UCSD-AML1 (cell line): ENCODE results near the gene ZBTB44.
"Not testable (repeated sequence)": the region's sequence is repeated elsewhere in the genome, so short reads cannot be mapped to it uniquely, and the experiment has no call there.

Experiments
- DNase-seq: peaks from one replicate; lab custom pipeline; 2025; ENCODE audit not compliant: unreplicated experiment; lab: John Stamatoyannopoulos, UW

ZBTB44 gene

DNA sequence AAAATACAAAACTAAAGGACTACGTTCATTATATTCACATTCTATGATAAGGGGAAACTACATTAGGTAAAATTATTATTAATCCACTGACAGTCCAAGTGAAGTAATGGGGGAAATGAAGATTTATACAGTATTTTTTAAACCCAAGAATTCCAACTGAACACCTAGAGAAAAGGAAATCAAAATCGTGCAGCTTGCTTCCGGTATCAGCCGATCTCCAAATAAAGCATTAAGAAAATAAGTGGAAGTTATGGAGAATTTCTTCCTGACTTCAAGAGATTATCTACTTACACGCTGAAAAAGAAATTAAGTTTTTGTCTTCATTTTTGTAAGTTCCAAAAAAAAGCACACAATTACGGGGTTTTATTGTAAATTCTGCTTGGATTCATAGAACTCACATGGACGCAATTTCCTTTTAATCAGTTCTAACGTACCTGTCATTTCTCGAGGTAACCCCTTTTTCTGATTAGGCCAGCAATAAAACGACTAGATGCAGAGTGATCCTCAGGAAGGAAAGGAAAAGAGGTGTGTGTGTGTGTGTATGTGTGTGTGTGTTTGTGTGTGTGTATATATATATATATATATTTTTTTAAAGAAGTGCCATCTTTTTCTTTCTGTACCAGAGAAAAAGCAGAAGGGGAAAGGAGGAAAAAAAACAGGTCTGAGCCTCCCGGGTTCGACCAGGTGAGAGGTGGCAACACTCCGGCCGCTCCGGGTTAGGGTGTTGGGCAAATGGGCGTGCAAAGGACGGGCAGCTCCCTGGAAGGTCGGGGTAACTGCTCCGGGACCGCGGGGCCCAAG is 1.1 kb downstream of the ZBTB44 start:
- DNase-seq, result no peak

DNA sequence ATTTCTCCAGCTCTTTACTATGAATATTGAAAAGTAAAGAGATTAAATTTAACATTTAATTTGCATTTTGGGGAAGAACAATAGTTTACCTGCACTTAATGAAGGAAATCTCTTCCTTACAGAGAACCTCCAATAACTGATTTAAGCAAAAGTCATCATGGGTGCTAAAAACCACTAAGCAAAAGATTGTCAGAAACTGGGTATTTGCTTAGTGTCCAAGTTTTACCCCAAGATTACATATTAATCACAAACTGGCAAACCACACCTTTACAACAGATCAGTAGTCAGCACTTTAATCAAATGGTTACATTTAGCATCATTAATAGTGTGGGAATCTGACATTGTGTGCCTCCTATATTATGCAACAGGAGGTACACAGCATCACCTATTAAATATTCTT is 2.7 kb downstream of the ZBTB44 start:
- DNase-seq, result no peak

DNA sequence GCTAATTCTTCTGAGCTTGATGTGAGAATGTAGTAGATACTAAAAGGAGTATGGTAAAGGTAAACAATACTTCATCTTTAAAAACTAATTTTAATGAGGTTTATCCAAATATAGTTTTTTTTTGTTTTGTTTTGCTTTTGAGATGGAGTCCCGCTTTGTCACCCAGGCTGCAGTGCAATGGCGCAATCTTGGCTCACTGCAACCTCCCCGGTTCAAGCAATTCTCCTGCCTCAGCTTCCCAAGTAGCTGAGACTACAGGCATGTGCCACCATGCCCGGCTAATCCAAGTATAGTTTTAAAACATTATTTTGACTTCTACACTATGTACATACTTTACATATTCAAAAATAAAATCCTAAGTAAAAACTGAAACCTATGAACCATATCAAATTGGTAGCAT is 4.1 kb downstream of the ZBTB44 start:
- DNase-seq, result no peak

DNA sequence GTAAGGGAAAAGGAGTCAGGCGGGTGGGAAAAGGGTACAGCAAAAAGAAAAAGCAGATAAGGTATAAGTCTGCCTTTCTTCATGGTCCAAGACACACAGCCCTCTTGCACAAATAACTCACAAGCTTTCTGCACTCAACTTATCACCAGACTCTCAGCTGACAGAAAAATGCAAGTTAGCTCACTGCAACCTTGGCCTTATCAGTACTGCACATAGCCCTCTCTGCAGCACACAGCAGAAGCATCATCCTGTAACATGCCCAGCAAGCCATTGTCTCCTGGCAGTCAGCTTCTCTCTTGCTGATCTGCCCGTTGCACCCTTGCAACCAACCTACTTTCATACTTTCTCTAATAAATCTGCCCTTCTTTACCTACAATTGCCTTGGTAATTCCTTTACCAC is 5.8 kb downstream of the ZBTB44 start:
- DNase-seq, result no peak

DNA sequence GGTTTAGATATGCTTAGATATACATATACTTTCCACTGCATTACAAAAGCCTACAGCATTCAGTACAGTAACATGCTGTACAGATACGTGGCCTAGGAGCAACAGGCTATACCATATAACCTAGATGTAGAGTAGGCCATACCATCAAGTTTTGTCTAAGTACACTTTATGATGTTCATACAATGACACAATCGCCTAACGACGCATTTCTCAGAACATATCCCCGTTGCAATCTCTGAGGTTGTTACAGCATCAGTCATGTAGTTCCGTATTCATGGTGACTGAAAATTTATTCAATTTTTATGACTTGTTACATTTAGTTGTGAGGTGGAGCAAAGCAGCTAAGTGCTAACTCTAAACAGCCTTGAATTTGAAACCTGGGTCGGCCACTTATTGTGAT is 6.7 kb downstream of the ZBTB44 start:
- no peak for DNase-seq

DNA sequence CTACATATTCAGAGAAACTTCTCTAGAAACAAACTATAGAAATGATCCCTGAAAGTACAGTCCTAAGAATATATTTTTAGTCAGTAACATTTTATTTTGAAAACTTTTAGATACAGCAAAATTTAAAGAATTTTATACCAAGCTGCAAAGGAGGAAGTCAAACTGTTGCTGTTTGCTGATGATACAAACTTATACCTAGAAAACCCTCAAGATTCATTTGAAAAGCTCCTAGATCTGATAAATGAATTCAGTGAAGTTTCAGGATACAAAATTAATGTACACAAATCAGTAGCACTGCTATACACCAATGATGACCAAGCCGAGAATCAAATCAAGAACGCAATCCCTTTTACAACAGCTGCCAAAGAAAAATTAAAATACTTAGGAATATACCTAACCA is 10.1 kb downstream of the ZBTB44 start:
- no peak for DNase-seq

DNA sequence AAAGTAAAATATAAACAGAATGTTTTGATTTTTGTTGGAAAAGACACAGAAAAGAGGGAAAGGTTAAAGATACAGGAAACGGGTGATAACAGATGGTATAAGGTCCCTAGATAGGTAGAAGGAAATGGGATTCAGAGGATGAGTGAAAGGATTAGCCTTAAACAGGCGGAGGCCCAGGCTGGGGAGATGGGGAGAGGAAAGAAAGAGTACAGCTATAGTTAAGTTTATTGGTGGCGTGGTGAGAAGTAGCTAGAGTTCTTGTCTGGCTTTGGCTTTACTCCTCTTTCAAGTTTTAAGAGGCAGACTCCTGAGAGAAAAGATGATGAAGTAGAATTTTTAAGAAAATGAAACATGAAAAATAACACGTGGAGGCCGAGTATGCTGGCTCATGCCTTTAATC is 13.7 kb downstream of the ZBTB44 start:
- no peak for DNase-seq

DNA sequence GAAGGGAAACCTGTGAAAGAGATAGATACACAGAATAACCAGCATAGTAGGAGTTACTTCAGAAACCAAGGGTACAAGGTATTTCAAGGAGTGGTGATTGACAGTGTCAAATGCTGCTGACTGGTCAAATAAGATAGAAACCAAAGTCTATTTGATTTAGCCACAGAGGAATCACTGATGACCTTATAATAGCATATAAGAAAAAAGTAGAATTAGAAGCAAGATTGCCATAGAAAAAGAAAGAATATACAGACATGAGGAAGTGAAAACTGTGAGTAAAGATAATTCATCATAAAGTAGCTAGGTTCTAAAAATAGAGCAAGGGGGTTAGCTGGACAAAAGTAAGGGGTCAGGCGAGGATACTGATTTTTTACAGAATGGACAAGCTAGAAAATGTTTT is 14.2 kb downstream of the ZBTB44 start:
- no peak for DNase-seq

DNA sequence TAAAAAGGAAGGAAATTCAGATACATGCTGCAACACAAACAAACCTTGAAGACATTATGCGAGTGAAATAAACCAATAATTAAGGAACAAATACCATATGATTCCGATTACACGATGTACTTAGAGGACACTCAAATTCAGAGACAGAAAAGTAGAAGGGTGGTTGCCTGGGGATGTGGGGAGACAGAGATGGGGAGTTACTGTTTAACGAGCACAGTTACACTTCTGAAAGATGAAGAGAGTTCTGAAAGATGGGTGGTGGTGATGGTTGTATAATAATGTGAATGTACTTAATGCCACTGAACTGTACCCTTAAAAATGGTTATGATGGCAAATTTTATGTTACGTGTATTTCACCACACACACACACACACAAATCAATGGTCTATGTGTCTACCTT is 14.7 kb downstream of the ZBTB44 start:
- no peak for DNase-seq

DNA sequence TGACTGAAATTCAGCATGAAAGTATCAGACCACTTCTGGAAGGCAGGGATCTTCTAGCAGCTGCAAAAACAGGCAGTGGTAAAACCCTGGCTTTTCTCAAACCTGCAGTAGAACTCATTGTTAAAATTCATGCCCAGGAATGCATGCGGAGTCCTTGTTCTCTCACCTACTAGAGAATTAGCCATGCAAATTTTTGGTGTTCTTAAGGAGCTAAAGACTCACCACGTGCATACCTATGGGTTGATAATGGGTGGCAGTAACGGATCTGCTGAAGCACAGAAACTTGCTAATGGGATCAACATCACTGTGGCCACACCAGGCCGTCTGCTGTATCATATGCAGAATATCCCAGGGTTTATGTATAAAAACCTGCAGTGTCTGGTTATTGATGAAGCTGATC is 19.1 kb downstream of the ZBTB44 start:
- no peak for DNase-seq

DNA sequence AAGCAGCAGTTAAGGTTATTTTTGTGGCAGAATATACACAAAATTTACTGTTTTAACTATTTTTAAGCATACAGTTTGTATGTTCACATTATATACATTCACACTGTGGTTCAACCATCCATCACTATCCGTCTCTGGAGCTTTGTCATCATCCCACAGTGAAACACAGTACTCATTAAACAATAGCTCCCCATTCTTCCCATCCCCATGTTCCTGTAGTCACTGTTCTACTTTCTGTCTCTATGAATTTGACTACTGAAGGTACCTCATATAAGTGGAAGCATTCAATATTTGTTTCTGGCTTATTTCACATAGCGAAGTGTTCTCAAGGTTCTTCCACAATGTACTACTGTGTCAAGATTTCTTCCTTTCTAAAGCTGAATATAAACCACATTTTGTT is 32.6 kb downstream of the ZBTB44 start:
- no peak for DNase-seq

DNA sequence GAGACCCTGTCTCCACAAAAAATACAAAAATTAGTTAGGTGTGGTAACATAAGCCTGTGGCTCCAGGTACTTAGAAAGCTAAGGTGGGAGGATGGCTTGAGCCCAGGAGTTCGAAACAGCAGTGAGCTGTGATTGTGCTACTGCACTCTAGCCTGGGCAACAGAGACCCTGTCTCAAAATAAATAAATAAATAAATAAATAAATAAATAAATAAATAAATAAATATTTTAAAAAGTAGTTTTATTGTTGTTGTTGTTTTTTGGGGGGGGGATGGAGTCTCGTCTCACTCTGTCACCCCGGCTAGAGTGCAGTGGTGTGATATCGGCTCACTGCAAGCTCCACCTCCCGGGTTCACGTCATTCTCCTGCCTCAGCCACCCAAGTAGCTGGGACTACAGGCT is 33.4 kb downstream of the ZBTB44 start:
- DNase-seq, result not testable (repeated sequence)

DNA sequence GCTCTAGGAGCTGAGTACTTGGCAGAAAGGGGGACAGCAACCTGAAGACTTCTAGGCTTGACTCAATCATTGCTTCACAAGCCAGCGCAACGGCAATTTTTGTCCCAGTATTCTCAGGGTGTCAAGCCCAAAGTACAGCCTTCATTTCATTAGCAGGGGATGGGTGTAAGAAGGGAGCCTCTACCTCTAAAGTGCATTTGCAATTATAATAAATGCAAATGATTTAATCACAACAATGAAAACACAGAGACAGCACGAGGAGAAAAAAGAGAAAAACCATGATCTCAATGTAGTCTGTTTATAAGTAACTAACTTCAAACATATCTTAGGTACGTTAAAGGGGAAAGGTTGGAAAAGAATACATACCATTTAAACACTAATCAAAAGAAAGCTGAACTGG is 34.7 kb downstream of the ZBTB44 start:
- DNase-seq, result no peak

DNA sequence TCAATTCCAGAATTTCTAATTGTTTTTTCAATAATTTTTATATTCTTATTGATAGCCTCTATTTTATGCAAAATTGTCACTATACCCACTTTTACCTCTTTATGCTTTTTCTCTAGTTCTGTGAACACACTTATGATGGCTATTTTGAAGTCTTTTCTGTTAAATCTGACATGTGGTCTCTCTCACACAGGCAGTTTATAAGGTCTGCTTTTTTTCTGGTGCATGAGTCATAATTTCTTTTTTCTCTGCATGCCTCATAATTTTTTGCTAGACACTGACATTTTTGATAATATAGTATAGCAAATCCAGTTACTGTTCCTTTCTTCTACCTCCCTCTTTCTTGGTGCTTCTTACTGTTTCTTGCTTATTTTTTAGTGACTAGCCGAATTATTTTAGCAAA is 36.0 kb downstream of the ZBTB44 start:
- DNase-seq, result no peak

DNA sequence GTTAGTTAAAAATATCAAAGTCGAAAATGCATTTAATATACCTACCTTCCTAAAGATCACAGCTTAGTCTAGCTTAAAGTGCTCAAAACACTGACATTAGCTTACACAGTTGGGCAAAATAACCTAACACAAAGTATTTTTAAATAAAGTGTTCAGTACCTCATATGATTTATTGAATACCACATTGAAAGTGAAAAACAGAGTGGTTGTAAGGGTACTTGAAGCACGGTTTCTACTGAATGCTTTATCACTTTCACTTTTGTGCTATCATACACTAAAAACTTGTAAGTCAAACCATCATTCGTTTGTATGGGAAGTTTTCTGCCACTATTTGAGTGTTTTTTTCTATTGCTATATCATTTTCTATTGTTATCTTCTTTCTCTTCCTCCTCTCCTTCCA is 36.6 kb downstream of the ZBTB44 start:
- DNase-seq, result no peak

DNA sequence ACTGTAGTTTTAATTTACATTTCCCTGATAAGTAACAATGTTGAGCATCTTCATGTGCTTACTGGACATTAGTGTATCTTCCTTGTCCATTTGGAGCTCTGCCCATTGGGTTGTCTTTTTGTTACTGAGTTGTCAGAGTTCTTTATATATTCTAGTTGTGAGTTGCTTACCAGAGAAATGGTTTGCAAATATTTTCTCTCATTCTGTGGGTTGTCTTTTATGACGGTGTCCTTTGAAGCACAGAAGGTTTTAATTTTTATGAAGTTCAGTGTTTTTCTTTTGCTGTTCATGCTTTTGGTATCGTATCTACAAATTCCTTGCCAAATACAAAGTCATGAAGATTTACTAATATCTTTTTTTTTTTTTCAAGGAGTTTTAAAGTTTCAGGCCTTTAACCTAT is 42.4 kb downstream of the ZBTB44 start:
- DNase-seq, result no peak

DNA sequence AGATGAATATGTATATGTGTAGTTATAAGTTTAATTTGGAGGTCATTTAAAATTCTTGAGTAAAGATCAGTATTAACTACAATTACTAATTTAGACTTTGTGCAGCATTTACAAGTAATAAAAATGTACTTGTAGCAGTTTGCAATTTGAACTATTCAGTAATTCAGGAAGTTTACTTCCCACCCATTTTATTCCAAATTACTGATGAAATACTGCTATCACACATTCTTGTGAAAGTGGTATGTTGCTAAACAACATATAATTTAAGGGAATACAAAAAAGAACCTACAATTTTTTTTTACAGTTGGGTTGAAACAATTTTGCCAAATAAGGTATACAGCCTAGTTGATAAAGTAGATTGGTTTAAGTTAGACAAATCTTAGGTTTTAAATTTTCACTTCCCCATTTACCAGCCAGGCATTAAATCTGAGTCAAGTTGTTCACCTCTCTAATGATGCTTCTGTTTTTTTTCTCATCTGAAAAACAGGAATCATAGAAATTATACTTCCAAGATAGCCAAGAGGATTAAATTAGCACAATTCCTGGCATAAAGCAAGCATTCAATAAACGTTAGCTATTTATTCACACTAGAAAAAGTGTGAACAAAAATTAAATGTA is 45.3 kb downstream of the ZBTB44 start:
- DNase-seq, result no peak

DNA sequence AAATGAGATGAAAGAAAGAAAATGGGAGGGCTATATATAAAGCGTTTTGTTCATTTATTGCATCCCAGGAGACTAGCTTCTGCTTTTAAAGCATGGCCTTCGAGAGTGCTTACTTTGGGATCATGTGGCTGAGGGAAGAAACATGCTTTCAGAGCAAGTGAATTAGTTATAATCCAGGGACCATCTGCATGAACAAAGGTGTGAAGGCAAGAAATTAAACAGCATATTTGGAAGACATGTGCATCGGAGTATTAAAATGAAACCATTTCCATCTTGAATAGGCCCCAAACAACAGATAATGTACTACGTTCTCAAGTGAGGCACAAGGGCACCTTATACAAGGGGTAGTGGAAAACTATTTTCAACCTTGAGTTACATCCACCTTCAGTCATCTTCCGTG is 51.4 kb downstream of the ZBTB44 start:
- DNase-seq, result no peak

DNA sequence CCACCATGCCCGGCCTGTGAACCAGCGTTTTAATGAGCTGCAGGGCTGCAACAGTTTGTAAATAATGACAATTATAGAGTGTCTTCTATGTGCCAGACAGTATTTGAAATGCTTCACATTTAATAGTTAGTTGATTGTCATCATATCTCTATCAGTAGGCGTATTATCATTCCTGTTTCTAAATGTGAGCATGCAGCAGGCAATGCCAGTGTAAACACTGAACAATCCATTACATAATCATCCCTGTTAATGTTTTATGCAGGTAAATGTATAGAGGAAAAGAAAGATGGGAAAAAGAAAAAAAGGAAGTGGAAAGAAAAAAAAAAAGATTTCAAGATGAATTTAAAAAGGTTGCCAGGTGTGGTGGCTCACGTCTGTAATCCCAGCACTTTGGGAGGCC is 52.3 kb downstream of the ZBTB44 start:
- DNase-seq, result no peak

DNA sequence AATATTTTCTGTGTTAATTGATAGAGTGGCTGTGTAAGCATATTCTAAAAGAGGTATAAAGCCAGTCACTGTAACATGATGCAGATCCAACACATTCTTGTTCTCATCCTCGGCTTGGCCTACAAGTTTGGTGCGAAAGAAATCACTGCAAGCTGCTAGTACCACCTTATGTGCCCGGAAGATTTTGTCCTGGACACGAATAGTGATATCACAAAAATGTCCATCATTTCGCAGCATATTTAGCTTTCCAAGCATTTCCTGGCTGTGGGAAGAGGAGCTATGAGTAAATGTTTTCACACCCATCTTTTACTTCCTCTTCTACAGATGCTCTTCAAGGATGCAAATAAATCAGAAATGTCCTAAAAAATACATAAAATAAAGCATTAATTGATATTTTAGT is 53.1 kb downstream of the ZBTB44 start:
- DNase-seq, result no peak

DNA sequence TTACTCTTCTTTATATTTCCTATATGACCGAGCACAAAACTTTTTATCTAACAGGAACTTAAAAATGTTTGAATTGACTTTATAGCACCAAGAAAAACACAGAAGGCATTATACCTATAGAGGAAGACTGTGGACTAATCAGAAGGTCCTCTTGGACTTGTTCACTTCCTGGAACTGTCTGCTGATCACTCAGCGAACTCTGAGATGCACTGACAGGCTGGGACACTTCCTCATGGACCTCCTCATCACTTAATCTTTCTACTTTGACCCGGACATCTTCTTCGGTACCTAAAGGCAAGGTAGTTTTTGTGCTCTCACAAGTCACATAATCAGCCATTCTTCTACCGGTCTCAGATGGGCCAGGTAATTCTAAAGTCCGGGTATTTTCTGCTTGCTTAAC is 54.0 kb downstream of the ZBTB44 start:
- DNase-seq, result no peak

DNA sequence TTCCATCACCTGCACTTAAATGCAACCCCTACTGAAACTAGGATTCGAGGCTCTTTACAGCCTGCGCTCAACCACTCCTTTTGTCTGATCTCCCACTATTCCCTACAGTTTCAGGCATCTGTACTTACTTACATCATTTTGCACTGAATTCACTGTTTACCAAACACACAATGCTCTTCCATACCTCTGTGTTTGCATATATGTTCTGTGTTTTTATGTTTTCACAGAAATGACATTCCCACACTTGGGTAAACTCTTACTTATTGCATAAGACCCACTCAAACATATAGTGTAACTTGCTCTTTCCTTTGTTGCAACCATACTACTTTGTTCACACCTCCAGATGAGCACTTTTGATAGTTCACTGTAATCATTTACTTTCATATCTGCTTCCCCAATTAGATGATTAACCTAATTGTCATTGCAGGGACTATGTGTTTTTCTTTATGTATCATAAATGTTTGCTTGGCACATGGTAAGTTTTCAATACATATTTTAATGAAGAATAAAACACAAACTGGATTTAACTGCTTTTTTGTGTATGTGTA is 54.6 kb downstream of the ZBTB44 start:
- no peak for DNase-seq

DNA sequence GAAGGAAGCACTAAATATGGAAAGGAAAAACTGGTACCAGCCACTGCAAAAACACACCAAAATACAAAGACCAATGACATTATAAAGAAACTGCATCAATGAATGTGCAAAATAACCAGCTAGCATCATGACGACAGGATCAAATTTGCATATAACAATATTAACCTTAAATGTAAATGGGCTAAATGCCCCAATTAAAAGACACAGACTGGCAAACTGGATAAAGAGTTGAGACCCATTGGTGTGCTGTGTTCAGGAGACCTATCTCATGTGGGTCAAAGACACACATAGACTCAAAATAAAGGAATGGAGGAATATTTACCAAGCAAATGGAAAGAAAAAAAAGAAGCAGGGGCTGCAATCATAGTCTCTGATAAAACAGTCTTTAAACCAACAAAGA is 63.0 kb downstream of the ZBTB44 start:
- DNase-seq, result not testable (repeated sequence)
